Measurements from ENCODE around the gene KBTBD8.

Gene KBTBD8

GRCh38 chr3:67018789-67019526 lies 20.9 kb downstream of the KBTBD8 start:
- H3K27ac ChIP-seq: no peak overlapping the region
- TF ChIP-seq, protein P1, sequence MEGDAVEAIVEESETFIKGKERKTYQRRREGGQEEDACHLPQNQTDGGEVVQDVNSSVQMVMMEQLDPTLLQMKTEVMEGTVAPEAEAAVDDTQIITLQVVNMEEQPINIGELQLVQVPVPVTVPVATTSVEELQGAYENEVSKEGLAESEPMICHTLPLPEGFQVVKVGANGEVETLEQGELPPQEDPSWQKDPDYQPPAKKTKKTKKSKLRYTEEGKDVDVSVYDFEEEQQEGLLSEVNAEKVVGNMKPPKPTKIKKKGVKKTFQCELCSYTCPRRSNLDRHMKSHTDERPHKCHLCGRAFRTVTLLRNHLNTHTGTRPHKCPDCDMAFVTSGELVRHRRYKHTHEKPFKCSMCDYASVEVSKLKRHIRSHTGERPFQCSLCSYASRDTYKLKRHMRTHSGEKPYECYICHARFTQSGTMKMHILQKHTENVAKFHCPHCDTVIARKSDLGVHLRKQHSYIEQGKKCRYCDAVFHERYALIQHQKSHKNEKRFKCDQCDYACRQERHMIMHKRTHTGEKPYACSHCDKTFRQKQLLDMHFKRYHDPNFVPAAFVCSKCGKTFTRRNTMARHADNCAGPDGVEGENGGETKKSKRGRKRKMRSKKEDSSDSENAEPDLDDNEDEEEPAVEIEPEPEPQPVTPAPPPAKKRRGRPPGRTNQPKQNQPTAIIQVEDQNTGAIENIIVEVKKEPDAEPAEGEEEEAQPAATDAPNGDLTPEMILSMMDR (conservative IDR thresholded peaks at IDR 0.05): no peak

- TF ChIP-seq, protein P1 (conservative IDR thresholded peaks at IDR 0.05): no peak
Measured at GRCh38 chr3:67028001-67028784, 30.1 kb downstream of the KBTBD8 start.

GRCh38 chr3:67030785-67031740 lies 33.0 kb downstream of the KBTBD8 start:
- TF ChIP-seq, protein P1 (conservative IDR thresholded peaks at IDR 0.05): no peak
- H3K27ac ChIP-seq: no peak overlapping the region

More at GRCh38 chr3:67028001-67028784, 30.1 kb downstream of the KBTBD8 start:
- no peak overlapping the region for H3K27ac ChIP-seq

- TF ChIP-seq, protein P1 (conservative IDR thresholded peaks at IDR 0.05): no peak
Measured at GRCh38 chr3:67031986-67032385, 33.9 kb downstream of the KBTBD8 start.

DNA sequence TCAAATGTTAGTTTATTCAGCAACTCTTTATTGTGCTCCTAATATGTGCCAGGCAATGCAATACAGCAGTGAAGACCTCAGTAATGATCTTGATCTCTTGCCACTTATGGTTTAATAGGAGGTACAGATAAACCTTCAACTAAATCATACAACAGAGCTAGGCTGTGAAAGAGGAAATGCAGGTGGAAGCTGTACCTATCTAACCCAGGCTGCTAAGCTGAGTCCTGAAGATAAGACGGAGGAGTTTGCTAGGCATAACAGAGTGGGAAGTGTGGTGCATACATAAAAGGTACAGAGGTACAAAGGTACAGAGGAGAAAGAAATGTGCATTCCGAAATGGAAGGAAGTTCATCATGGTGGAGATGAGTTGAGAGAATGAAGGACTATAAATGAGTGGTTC lies 35.0 kb downstream of the KBTBD8 start:
- no peak overlapping the region for H3K27ac ChIP-seq
- TF ChIP-seq, protein P1 (conservative IDR thresholded peaks at IDR 0.05): no peak

More at GRCh38 chr3:67031986-67032385, 33.9 kb downstream of the KBTBD8 start:
- H3K27ac ChIP-seq: no peak overlapping the region

- TF ChIP-seq, protein P1 (conservative IDR thresholded peaks at IDR 0.05): no peak
- H3K27ac ChIP-seq: no peak overlapping the region
Measured at GRCh38 chr3:67034371-67034770, 36.3 kb downstream of the KBTBD8 start.
